Measurements from ENCODE around the gene FOXL2NB.

The FOXL2NB gene

GRCh38 chr3:138995706-138996105, 48.7 kb downstream of the FOXL2NB start:
- no peak for DNase-seq (ENCODE audit: low read depth in 3 of 3)
